Hippocampal formation (tissue), 2 donors: ENCODE data around the gene SMOC2.

Experiments used
- DNase-seq, 2 donors: peaks; one replicate each; lab custom pipeline; 2025; lab: John Stamatoyannopoulos, UW

The SMOC2 gene

GRCh38 chr6:168709991-168710390, 269.0 kb downstream of the SMOC2 start:
- no peak for DNase-seq

GRCh38 chr6:168711049-168711640, 270.2 kb downstream of the SMOC2 start:
- no peak for DNase-seq

DNA sequence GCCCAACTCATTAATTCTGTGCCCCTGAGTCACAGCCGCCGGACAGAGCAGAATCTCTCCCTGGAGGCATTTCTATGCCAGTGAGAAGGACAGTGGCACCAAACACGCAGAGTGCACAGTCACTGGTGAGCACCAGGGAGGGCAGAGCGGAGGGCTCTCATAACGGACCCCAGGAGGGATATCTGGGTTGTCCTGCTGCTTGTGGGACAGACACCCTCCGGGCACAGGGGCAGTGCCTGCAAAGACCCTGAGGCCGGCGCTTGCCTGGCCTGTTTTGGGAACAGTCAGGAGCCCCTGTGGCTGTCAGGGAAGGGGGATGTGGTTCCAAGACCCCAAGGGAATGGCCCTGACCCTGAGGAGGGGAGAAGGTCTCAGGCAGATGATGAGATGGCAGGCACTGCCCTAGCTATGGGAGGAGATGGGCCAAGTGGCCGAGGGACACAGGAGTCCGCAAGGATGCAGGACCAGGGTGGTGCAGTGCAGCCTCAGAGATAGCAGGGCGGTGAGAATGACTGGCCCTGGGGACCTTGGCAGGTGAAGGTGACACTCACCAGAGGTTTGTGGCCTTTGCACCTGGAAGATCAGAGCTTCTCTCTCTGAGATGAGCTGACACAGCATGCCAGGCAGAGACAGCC, 270.8 kb downstream of the SMOC2 start:
- DNase-seq: no peak

- DNase-seq: no peak
Observed at GRCh38 chr6:168712993-168713392, 272.0 kb downstream of the SMOC2 start.

DNA sequence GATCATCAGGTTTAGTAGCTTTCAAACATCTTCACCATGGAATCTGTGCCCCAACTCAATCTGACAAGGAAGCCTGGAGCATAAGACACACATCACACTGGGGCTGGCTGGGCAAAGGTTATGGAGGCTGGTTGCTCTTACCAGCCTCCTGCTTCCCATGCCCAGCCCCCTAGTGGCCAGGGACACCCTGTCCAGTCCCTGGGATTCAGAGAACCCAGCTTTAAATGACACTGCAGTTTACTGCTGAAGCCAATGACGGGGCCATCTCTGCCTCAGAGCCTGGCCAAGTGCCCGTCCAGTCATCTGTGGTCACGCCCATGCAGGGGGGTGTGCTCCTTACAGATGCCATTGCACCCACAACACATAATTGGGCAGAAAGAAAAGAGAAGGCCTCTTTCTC, 272.9 kb downstream of the SMOC2 start:
- no peak for DNase-seq

DNA sequence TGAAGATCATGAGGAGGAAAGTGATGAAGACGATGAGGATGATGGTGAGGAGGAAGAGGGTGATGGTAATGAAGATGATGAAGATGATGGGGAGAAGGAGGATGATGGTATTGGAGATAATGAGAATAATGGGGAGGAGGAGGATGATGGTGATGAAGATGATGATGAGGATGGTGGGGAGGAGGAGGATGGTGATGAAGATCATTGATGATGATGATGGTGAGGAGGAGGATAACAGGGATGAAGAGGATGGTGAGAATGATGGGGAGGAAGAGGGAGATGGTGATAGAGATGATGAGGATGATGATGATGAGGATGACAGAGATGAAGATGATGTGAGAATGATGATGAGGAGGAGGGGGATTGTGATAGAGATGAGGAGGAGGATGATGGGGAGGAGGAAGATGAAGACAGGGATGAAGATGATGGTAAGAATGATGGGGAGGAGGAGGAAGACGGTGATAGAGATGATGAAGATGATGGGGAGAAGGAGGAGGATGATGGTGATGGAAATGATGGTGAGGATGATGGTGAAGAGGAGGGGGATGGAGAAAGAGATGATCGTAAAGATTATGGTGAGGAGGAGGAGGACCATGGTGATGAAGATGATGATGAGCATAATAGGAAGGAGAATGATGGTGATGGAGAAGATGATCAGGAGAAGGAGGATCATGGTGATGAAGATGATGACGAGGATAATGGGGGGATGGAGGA, 273.7 kb downstream of the SMOC2 start:
- no peak for DNase-seq

- no peak for DNase-seq
Observed at GRCh38 chr6:168715643-168716481, 274.9 kb downstream of the SMOC2 start.

DNA sequence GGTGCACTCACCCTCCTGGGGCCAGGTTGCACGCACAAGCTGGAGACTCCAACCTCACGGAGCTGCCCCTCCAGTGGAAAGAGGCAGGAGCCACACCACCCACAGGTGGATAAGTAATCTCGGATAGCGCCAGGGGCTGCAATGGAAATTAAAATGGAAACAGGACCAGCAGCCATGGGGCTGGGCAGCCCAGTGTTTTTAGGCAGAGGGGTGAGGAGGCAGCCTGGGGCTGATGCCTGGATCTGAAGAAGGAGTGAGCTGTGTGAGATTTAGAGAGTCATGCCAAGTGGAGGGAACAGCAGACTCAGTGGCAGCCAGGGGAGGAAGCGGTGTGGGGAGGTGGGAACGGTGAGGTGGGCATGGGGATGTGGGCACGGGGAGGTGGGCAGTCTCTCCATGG, 275.6 kb downstream of the SMOC2 start:
- no peak for DNase-seq

DNA sequence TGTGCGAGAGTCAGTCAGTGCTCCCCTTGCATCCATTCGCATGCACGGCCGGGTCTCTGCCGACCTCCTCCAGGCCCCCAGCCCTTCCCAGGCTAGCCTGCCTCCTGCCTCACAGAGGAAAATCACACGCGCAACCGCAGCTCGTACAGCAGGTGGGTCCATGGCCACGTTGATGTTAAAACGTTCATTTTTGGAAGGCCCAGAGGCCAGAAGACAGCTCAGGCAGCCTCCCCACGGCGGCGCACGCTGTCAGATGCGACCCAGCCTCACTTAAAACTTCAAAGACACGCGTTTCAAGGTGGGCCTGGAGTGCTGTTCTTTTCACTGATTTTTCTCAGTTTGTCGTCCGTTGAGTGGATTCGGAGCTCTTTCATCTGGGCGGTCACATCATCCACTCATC, 276.5 kb downstream of the SMOC2 start:
- DNase-seq: no peak
